ENCODE results near the gene REM2. TPM values are rescaled to one million over a fixed set of nuclear protein-coding genes. Genes with fewer than 3 reads are reported as not detected.
A peak's percentile ranks its signal among the peaks of the same experiment; 100 is the strongest.

Gene REM2
- total and polyA plus RNA-seq, 10 donors = 1.4 to 5.8 (median 3.2) TPM

- Histone ChIP-seq H3K27ac (no peak overlapping the region), H3K9me3 (no peaks in the 10 kb centered on the region), H3K27me3 (replicated peaks in 1 of 7) (no peaks in the 10 kb centered on the region), H3K4me1 (peaks cover 2 to 17% (median 6%) of the 10 kb centered on the region in 6 donors), H3K36me3 (no peaks in the 10 kb centered on the region), H3K4me3 (no peak overlapping the region)
- WGBS, 5 donors = 84 to 97% (median 91%) methylated on average over 4 of the region's 4 CpGs
- intact Hi-C loops (cut with DNase I; ENCODE audit: low total_unique reads) = no loop called here
- TF ChIP-seq POLR2A (IDR thresholded peaks at IDR 0.05) = no peak
- no peak for TF ChIP-seq POLR2AphosphoS5 (IDR thresholded peaks at IDR 0.05)
- TF ChIP-seq CTCF (IDR thresholded peaks at IDR 0.05 in 8 of 11, conservative IDR thresholded peaks at IDR 0.05 in 3 of 11) = no peak
- DNase-seq = peak; percentile 12
These were observed 18.0 kb upstream of the REM2 start for GRCh38 chr14:22864979-22865378.

GRCh38 chr14:22865424-22866405 is 17.3 kb upstream of the REM2 start:
- no peaks in the 10 kb centered on the region for H3K36me3 ChIP-seq
- intact Hi-C loops (cut with DNase I; ENCODE audit: low total_unique reads) = no loop called here
- no peaks in the 10 kb centered on the region for H3K27me3 ChIP-seq (replicated peaks in 1 of 7)
- 72 to 79% (median 79%) methylated on average over 6 of the region's 6 CpGs for WGBS, 5 donors
- peaks cover 9 to 25% (median 14%) of the 10 kb centered on the region in 6 donors for H3K4me1 ChIP-seq
- no peak overlapping the region for H3K27ac ChIP-seq
- no peaks in the 10 kb centered on the region for H3K9me3 ChIP-seq
- TF ChIP-seq POLR2A (IDR thresholded peaks at IDR 0.05) (no peak), POLR2AphosphoS5 (IDR thresholded peaks at IDR 0.05) (no peak), CTCF (IDR thresholded peaks at IDR 0.05 in 8 of 11, conservative IDR thresholded peaks at IDR 0.05 in 3 of 11) (no peak)
- DNase-seq = peak; percentile 48
- H3K4me3 ChIP-seq = no peak overlapping the region

- DNase-seq = peak; percentile 1
- Histone ChIP-seq H3K27ac (no peak overlapping the region), H3K4me1 (peaks cover 11 to 33% (median 17%) of the 10 kb centered on the region in 6 donors), H3K27me3 (replicated peaks in 1 of 7) (no peaks in the 10 kb centered on the region), H3K9me3 (no peaks in the 10 kb centered on the region), H3K4me3 (no peak overlapping the region), H3K36me3 (no peaks in the 10 kb centered on the region)
- WGBS, 5 donors = 95 to 98% (median 97%) methylated on average over 5 of the region's 5 CpGs
- no peak for TF ChIP-seq POLR2A (IDR thresholded peaks at IDR 0.05)
- intact Hi-C loops (cut with DNase I; ENCODE audit: low total_unique reads) = no loop called here
These were observed 16.1 kb upstream of the REM2 start for GRCh38 chr14:22866874-22867273.

- 3 to 9% (median 5%) methylated on average over 1 of the region's 1 CpG for WGBS, 5 donors
- Histone ChIP-seq H3K9me3 (no peaks in the 10 kb centered on the region), H3K36me3 (peaks cover 6 to 30% (median 27%) of the 10 kb centered on the region in 6 donors), H3K27ac (peak overlapping the region; percentile 94 to 100 (median 100)), H3K4me1 (peaks cover 24 to 60% (median 41%) of the 10 kb centered on the region in 6 donors), H3K27me3 (replicated peaks in 1 of 7) (no peaks in the 10 kb centered on the region), H3K4me3 (peak overlapping the region; percentile 70 to 97 (median 90))
- intact Hi-C loops (cut with DNase I; ENCODE audit: low total_unique reads) = no loop called here
- TF ChIP-seq POLR2A (IDR thresholded peaks at IDR 0.05) = no peak
- TF ChIP-seq CTCF (IDR thresholded peaks at IDR 0.05 in 8 of 11, conservative IDR thresholded peaks at IDR 0.05 in 3 of 11) = no peak
- TF ChIP-seq POLR2AphosphoS5 (IDR thresholded peaks at IDR 0.05) = no peak
- DNase-seq = no peak
These were observed 12.2 kb upstream of the REM2 start for GRCh38 chr14:22870811-22871223.
